NCI-H226 (cell line): Measurements from ENCODE around the gene GALNS.
"Not testable (repeated sequence)": the region's sequence is repeated elsewhere in the genome, so short reads cannot be mapped to it uniquely, and the experiment has no call there.

Experiments
- DNase-seq: peaks from one replicate; pipeline ENCODE4 v3.0.0-alpha.2; 2015

Gene GALNS

GRCh38 chr16:88799569-88800276 lies 57.0 kb downstream of the GALNS start:
- DNase-seq: no peak

- no peak for DNase-seq
Measured at GRCh38 chr16:88798772-88799455, 57.8 kb downstream of the GALNS start.

- no peak for DNase-seq
Measured at GRCh38 chr16:88798073-88798472, 58.7 kb downstream of the GALNS start.

- DNase-seq: no peak
Measured at GRCh38 chr16:88796278-88796677, 60.5 kb downstream of the GALNS start.

GRCh38 chr16:88793251-88793954 lies 63.3 kb downstream of the GALNS start:
- DNase-seq: no peak

GRCh38 chr16:88792668-88793250 lies 64.0 kb downstream of the GALNS start:
- DNase-seq: no peak

GRCh38 chr16:88792078-88792550 lies 64.6 kb downstream of the GALNS start:
- DNase-seq: no peak

- no peak for DNase-seq
Measured at GRCh38 chr16:88790312-88791211, 66.2 kb downstream of the GALNS start.

GRCh38 chr16:88789594-88789993 lies 67.2 kb downstream of the GALNS start:
- DNase-seq: no peak

GRCh38 chr16:88788749-88789148 lies 68.0 kb downstream of the GALNS start:
- DNase-seq: not testable (repeated sequence)

GRCh38 chr16:88787579-88788314 lies 69.0 kb downstream of the GALNS start:
- no peak for DNase-seq

GRCh38 chr16:88785106-88785924 lies 71.4 kb downstream of the GALNS start, which contains the start of gene PIEZO1:
PIEZO1 (minus strand) TSS chr16:88785220; CDS start chr16:88784964, 256 bp downstream.
- peak; percentile 53 for DNase-seq

GRCh38 chr16:88784856-88785105 lies 72.0 kb downstream of the GALNS start:
- DNase-seq: no peak

GRCh38 chr16:88784074-88784855 lies 72.5 kb downstream of the GALNS start:
- peak; percentile 69 for DNase-seq

- no peak for DNase-seq
Measured at GRCh38 chr16:88783391-88784073, 73.2 kb downstream of the GALNS start.

- peak; percentile 92 for DNase-seq
Measured at GRCh38 chr16:88782454-88783390, 74.0 kb downstream of the GALNS start.

- DNase-seq: no peak
Measured at GRCh38 chr16:88781140-88782077, 75.3 kb downstream of the GALNS start.
